ENCODE measurements around the gene GPR25.

The GPR25 gene

GRCh38 chr1:200872446-200873115 is at the start of gene GPR25:
Gene GPR25, plus strand, starts transcription at chr1:200872981. Its CDS starts 57 bp downstream, at chr1:200873038.
- DNase-seq, result no peak

GRCh38 chr1:200831091-200831490 is 41.7 kb upstream of the GPR25 start:
- DNase-seq, result no peak

GRCh38 chr1:200834383-200834782 is 38.4 kb upstream of the GPR25 start:
- no peak for DNase-seq

- no peak for DNase-seq
Measured at GRCh38 chr1:200836213-200836612, 36.6 kb upstream of the GPR25 start.

GRCh38 chr1:200837931-200838571 is 34.7 kb upstream of the GPR25 start:
- no peak for DNase-seq

- DNase-seq, result no peak
Measured at GRCh38 chr1:200838676-200839445, 33.9 kb upstream of the GPR25 start.

- DNase-seq, result no peak
Measured at GRCh38 chr1:200845360-200845759, 27.4 kb upstream of the GPR25 start.

GRCh38 chr1:200846398-200846797 is 26.4 kb upstream of the GPR25 start:
- DNase-seq, result no peak

GRCh38 chr1:200849430-200849829 is 23.4 kb upstream of the GPR25 start:
- DNase-seq, result no peak

GRCh38 chr1:200850554-200850953 is 22.2 kb upstream of the GPR25 start:
- no peak for DNase-seq

- no peak for DNase-seq
Measured at GRCh38 chr1:200856716-200857357, 15.9 kb upstream of the GPR25 start.

GRCh38 chr1:200857804-200858203 is 15.0 kb upstream of the GPR25 start:
- DNase-seq, result no peak

- DNase-seq, result no peak
Measured at GRCh38 chr1:200861937-200862647, 10.7 kb upstream of the GPR25 start.

- no peak for DNase-seq
Measured at GRCh38 chr1:200862713-200863415, 9.9 kb upstream of the GPR25 start.

- no peak for DNase-seq
Measured at GRCh38 chr1:200866116-200866515, 6.7 kb upstream of the GPR25 start.

GRCh38 chr1:200866521-200866920 is 6.3 kb upstream of the GPR25 start:
- DNase-seq, result no peak

- DNase-seq, result peak; percentile 28
Measured at GRCh38 chr1:200867018-200867811, 5.6 kb upstream of the GPR25 start.

GRCh38 chr1:200869376-200869752 is 3.4 kb upstream of the GPR25 start:
- DNase-seq, result no peak

GRCh38 chr1:200869753-200870391 is 2.9 kb upstream of the GPR25 start:
- no peak for DNase-seq

- no peak for DNase-seq
Measured at GRCh38 chr1:200873116-200873670, 412 bp downstream of the GPR25 start.

Data from NCI-H2107 (cell line).